Vagina (tissue), 2 donors: ENCODE results near the gene C2CD4B.

ENCODE experiments used
- CTCF ChIP-seq, 3 experiments: fragments of 450-650 bp in 2 of 3; fragments of 200-600 bp in 1 of 3; sonication (generic) in 1 of 3; IDR thresholded peaks; one replicate each; pipeline ENCODE4 v1.5.1; 2017 to 2019; ENCODE audit warnings: antibody characterized with exemption in 3 of 3, mild to moderate bottlenecking in 2 of 3, moderate library complexity in 2 of 3
- POLR2A ChIP-seq, 2 donors: fragments of 450-650 bp; IDR thresholded peaks; one replicate each; pipeline ENCODE4 v1.6.1; 2017; ENCODE audit warnings: antibody characterized with exemption in 2 of 2, mild to moderate bottlenecking in 2 of 2, moderate library complexity in 2 of 2
- POLR2AphosphoS5 ChIP-seq, 2 donors: sonication (generic); formaldehyde crosslinking; IDR thresholded peaks; one replicate each; pipeline ENCODE4 v1.9.0; 2017; ENCODE audit warnings: antibody characterized with exemption in 2 of 2, mild to moderate bottlenecking in 2 of 2, low read depth in 1 of 2; ENCODE audit not compliant: insufficient read depth in 1 of 2

GRCh38 chr15:62119874-62120273 is 45.2 kb downstream of the C2CD4B start:
- TF ChIP-seq CTCF (IDR thresholded peaks at IDR 0.05) (no peak), POLR2AphosphoS5 (IDR thresholded peaks at IDR 0.05; ENCODE audit: insufficient read depth in 1 of 2, low read depth in 1 of 2) (no peak), POLR2A (IDR thresholded peaks at IDR 0.05) (no peak)
